Measurements from ENCODE around the gene IREB2. TPM values are rescaled to one million over a fixed set of nuclear protein-coding genes. Genes with fewer than 3 reads are reported as not detected.

IREB2 gene
- total and polyA plus RNA-seq, 2 donors (not counting 1 experiment from before 2014, with no cell fraction given): 14.7 to 92.1 TPM

DNA sequence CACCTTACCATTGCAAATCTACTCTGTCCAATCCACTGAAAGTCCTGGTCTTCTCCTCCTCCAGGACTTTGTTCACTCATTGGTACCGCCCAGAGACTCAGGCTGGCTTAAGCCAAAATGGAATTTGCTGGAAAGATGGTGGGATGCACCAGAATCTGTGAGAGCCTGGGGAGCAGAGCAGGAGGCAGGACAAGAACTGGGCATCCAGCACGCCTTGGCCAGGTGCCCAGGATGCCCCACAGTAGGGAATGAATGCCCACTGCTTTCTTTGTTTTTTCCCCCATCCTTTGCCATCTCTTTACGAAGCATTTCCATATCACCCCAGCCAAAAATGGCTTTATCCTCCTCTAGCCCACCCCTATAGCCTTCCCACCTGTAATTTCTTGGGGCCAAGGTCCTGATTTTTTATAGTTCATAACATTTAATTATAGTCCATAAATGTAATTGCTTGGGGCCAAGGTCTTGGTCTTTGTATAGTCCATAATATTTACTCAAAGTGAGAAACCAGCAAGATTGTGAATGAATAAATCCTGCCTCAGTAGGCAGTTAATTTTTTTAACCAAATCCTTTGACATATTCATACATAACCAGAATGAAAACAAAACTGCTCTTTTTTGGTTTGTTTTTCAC, 23.3 kb upstream of the IREB2 start:
- Histone ChIP-seq H3K36me3 (replicated peaks in 1 of 2; ENCODE audit: control extremely low read depth in 1 of 2, control insufficient read depth in 1 of 2, extremely low read depth in 1 of 2, insufficient read depth in 2 of 2, low read length in 1 of 2) (no peaks in the 10 kb centered on the region), H3K9ac (ENCODE audit: low read length) (no peak overlapping the region), H3K27ac (ENCODE audit: low read length in 2 of 2) (no peak overlapping the region), H3K4me2 (replicated peaks; ENCODE audit: low read depth, low read length, poor library complexity, severe bottlenecking) (no peak overlapping the region), H3K27me3 (replicated peaks in 1 of 4; ENCODE audit: control extremely low read depth in 1 of 4, control insufficient read depth in 3 of 4, insufficient read depth in 4 of 4, low read length in 3 of 4) (no peaks in the 10 kb centered on the region), H3K4me1 (ENCODE audit: control insufficient read depth in 2 of 2, insufficient read depth in 2 of 2, low read length in 2 of 2) (no peaks in the 10 kb centered on the region), H2AFZ (ENCODE audit: insufficient read depth, low read depth, low read length, poor library complexity, severe bottlenecking) (no peak overlapping the region), H4K20me1 (ENCODE audit: control insufficient read depth, insufficient read depth, low read length, poor library complexity, severe bottlenecking) (no peaks in the 10 kb centered on the region), H3K79me2 (ENCODE audit: control insufficient read depth, insufficient read depth, low read length) (no peaks in the 10 kb centered on the region), H3K9me3 (ENCODE audit: control extremely low read depth in 1 of 3, control insufficient read depth in 2 of 3, insufficient read depth in 1 of 3, low read length in 2 of 3) (peaks cover 0 to 3% (median 0%) of the 10 kb centered on the region in 3 donors), H3K4me3 (ENCODE audit: control extremely low read depth in 1 of 5, extremely low read depth in 1 of 5, insufficient read depth in 1 of 5, low read depth in 2 of 5, low read length in 4 of 5) (no peak overlapping the region)
- Mint-ChIP-seq H3K4me1 (no peaks in the 10 kb centered on the region), H3K4me3 (no peak overlapping the region), H3K27me3 (peaks cover 12% of the 10 kb centered on the region), H3K27ac (no peak overlapping the region), H3K9me3 (ENCODE audit: insufficient read depth) (no peaks in the 10 kb centered on the region)
- no peak for DNase-seq
- no peak for TF ChIP-seq EZH2 (IDR thresholded peaks at IDR 0.05; ENCODE audit: borderline replicate concordance, insufficient read depth, low read depth, low read length, poor library complexity, severe bottlenecking)
- TF ChIP-seq, protein P1, sequence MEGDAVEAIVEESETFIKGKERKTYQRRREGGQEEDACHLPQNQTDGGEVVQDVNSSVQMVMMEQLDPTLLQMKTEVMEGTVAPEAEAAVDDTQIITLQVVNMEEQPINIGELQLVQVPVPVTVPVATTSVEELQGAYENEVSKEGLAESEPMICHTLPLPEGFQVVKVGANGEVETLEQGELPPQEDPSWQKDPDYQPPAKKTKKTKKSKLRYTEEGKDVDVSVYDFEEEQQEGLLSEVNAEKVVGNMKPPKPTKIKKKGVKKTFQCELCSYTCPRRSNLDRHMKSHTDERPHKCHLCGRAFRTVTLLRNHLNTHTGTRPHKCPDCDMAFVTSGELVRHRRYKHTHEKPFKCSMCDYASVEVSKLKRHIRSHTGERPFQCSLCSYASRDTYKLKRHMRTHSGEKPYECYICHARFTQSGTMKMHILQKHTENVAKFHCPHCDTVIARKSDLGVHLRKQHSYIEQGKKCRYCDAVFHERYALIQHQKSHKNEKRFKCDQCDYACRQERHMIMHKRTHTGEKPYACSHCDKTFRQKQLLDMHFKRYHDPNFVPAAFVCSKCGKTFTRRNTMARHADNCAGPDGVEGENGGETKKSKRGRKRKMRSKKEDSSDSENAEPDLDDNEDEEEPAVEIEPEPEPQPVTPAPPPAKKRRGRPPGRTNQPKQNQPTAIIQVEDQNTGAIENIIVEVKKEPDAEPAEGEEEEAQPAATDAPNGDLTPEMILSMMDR (IDR thresholded peaks at IDR 0.05): no peak
- CTCF ChIA-PET: no interaction called here
- POLR2A ChIA-PET: interaction anchor here (0.5 kb wide), 1 partner anchor 306 kb away, joined by 4 read pairs; no protein-coding TSS in a partner anchor
- WGBS (ENCODE audit: insufficient coverage): 95% methylated on average over 2 of the region's 3 CpGs
- ATAC-seq (ENCODE audit: low read depth): no peak
- intact Hi-C loops (cut with micrococcal nuclease): no loop called here

DNA sequence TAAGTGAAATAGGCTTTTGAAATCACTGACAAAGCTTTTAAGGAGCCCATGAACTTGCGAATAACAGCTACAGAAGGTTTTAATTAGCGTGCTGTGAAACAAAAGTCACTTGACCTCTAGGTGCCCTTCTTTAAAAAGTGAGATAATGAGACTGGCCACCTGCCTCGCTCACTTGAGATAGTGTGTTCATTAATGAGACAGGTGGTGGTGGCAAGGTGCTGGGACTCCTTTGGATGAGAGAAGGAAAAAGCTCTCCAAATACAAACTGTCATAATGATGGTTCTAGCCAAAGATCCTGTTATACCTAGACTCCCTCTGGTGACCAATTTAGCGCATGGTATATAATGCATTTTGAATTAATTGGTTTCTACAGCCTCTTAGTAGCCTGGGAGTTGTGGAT, 22.7 kb upstream of the IREB2 start:
- POLR2A ChIA-PET: interaction anchor here (0.5 kb wide), 1 partner anchor 307 kb away, joined by 4 read pairs; no protein-coding TSS in a partner anchor
- intact Hi-C loops (cut with micrococcal nuclease): no loop called here
- TF ChIP-seq EZH2 (IDR thresholded peaks at IDR 0.05; ENCODE audit: borderline replicate concordance, insufficient read depth, low read depth, low read length, poor library complexity, severe bottlenecking): no peak
- TF ChIP-seq, protein P1 (IDR thresholded peaks at IDR 0.05): no peak
- no peak overlapping the region for H3K4me2 ChIP-seq (replicated peaks; ENCODE audit: low read depth, low read length, poor library complexity, severe bottlenecking)
- H3K27ac ChIP-seq (ENCODE audit: low read length in 2 of 2): no peak overlapping the region
- no peaks in the 10 kb centered on the region for H3K36me3 ChIP-seq (replicated peaks in 1 of 2; ENCODE audit: control extremely low read depth in 1 of 2, control insufficient read depth in 1 of 2, extremely low read depth in 1 of 2, insufficient read depth in 2 of 2, low read length in 1 of 2)
- H3K27me3 Mint-ChIP-seq: peaks cover 12% of the 10 kb centered on the region
- H2AFZ ChIP-seq (ENCODE audit: insufficient read depth, low read depth, low read length, poor library complexity, severe bottlenecking): no peak overlapping the region
- no peaks in the 10 kb centered on the region for H3K4me1 ChIP-seq (ENCODE audit: control insufficient read depth in 2 of 2, insufficient read depth in 2 of 2, low read length in 2 of 2)
- no peaks in the 10 kb centered on the region for H3K4me1 Mint-ChIP-seq
- H3K9me3 Mint-ChIP-seq (ENCODE audit: insufficient read depth): no peaks in the 10 kb centered on the region
- no peak overlapping the region for H3K27ac Mint-ChIP-seq
- DNase-seq (no peak), ATAC-seq (ENCODE audit: low read depth) (no peak)
- no peak overlapping the region for H3K9ac ChIP-seq (ENCODE audit: low read length)
- H3K79me2 ChIP-seq (ENCODE audit: control insufficient read depth, insufficient read depth, low read length): no peaks in the 10 kb centered on the region
- H4K20me1 ChIP-seq (ENCODE audit: control insufficient read depth, insufficient read depth, low read length, poor library complexity, severe bottlenecking): no peaks in the 10 kb centered on the region
- H3K27me3 ChIP-seq (replicated peaks in 1 of 4; ENCODE audit: control extremely low read depth in 1 of 4, control insufficient read depth in 3 of 4, insufficient read depth in 4 of 4, low read length in 3 of 4): no peaks in the 10 kb centered on the region
- WGBS (ENCODE audit: insufficient coverage): 78% methylated on average over 3 of the region's 4 CpGs
- CTCF ChIA-PET: no interaction called here
- H3K9me3 ChIP-seq (ENCODE audit: control extremely low read depth in 1 of 3, control insufficient read depth in 2 of 3, insufficient read depth in 1 of 3, low read length in 2 of 3): peaks cover 0 to 3% (median 0%) of the 10 kb centered on the region in 3 donors
- no peak overlapping the region for H3K4me3 Mint-ChIP-seq
- H3K4me3 ChIP-seq (ENCODE audit: control extremely low read depth in 1 of 5, extremely low read depth in 1 of 5, insufficient read depth in 1 of 5, low read depth in 2 of 5, low read length in 4 of 5): no peak overlapping the region
